ENCODE results near the gene ARCN1. TPM values are rescaled to one million over a fixed set of nuclear protein-coding genes. Genes with fewer than 3 reads are reported as not detected.
"Not testable (repeated sequence)": the region's sequence is repeated elsewhere in the genome, so short reads cannot be mapped to it uniquely, and the experiment has no call there.

Gene ARCN1
- total and polyA plus RNA-seq, 7 donors: 49.4 to 76.3 (median 60.8) TPM

DNA sequence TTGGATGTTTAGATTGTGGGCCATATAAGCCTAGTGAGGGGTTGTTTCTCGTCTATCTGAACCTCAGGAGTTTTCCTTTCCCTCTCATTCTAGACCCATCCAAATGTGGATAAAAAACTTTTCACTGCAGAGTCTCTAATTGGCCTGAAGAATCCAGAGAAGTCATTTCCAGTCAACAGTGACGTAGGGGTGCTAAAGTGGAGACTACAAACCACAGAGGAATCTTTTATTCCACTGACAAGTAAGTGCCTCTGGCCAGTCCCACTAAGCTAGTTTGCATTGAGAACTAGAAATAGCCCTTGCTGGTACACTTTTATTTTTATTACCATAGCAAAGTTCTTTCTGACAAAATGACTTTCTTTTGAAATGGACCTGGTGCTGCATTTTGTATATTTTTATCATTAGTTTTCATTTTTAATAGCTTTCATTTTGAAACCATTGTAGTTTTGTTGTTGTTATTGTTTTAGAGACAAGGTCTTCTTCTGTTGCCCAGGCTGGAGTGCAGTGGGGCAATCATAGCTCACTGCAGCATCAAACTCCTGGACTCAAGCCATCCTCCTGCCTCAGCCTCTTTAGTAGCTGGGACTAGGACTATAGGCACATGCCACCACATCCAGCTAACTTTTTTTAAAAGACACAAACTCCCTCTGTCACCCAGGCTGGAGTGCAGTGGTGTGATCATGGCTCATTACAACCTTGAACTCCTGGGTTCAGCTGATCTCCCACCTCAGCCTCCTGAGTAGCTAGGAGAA lies 20.6 kb downstream of the ARCN1 start:
- TF ChIP-seq, protein P1, sequence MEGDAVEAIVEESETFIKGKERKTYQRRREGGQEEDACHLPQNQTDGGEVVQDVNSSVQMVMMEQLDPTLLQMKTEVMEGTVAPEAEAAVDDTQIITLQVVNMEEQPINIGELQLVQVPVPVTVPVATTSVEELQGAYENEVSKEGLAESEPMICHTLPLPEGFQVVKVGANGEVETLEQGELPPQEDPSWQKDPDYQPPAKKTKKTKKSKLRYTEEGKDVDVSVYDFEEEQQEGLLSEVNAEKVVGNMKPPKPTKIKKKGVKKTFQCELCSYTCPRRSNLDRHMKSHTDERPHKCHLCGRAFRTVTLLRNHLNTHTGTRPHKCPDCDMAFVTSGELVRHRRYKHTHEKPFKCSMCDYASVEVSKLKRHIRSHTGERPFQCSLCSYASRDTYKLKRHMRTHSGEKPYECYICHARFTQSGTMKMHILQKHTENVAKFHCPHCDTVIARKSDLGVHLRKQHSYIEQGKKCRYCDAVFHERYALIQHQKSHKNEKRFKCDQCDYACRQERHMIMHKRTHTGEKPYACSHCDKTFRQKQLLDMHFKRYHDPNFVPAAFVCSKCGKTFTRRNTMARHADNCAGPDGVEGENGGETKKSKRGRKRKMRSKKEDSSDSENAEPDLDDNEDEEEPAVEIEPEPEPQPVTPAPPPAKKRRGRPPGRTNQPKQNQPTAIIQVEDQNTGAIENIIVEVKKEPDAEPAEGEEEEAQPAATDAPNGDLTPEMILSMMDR (IDR thresholded peaks at IDR 0.05): no peak
- Histone ChIP-seq H3K36me3 (ENCODE audit: insufficient read depth in 1 of 2, low read depth in 1 of 2) (peaks cover 3 to 99% of the 10 kb centered on the region in 2 donors), H3K27me3 (ENCODE audit: insufficient read depth in 3 of 3, low read length in 2 of 3) (no peaks in the 10 kb centered on the region), H3K4me3 (no peak overlapping the region), H3K27ac (peak overlapping the region; percentile 17), H3K4me1 (peaks cover 5% of the 10 kb centered on the region), H3K9me3 (no peaks in the 10 kb centered on the region)
- intact Hi-C loops (cut with DNase I): no loop called here
- ATAC-seq (no peak), DNase-seq (no peak)
- WGBS, 3 donors: 77 to 94% (median 82%) methylated on average over 2 of the region's 2 CpGs

DNA sequence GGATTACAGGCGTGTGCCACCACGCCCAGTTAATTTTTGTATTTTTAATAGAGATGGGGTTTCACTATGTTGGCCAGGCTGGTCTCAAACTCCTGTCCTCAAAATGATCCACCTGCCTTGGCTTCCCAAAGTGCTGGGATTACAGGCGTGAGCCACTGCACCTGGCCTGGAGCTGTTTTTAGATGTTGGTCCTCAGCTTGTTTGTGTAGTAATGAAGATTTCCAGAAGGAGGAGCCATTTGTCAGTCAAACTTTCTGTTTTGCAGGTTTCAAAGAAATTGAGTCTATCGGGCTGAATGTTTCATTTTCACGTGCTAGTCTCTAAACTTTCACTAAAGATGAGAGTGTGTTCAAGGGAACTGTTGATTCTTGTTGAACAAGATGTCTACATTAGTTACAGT lies 22.8 kb downstream of the ARCN1 start:
- TF ChIP-seq, protein P1 (IDR thresholded peaks at IDR 0.05): peak; percentile 59
- Histone ChIP-seq H3K36me3 (ENCODE audit: insufficient read depth in 1 of 2, low read depth in 1 of 2) (peaks cover 3 to 99% of the 10 kb centered on the region in 2 donors), H3K27ac (peak overlapping the region; percentile 25)
- H3K9me3 ChIP-seq; H3K27me3 ChIP-seq (ENCODE audit: insufficient read depth in 3 of 3, low read length in 2 of 3); H3K4me1 ChIP-seq; intact Hi-C loops (cut with DNase I); DNase-seq; H3K4me3 ChIP-seq: not testable (repeated sequence)
- peak in 3 of 4 donors; percentile 28 to 49 (median 41) for ATAC-seq
- 37 to 53% (median 44%) methylated on average over 5 of the region's 5 CpGs for WGBS, 3 donors

DNA sequence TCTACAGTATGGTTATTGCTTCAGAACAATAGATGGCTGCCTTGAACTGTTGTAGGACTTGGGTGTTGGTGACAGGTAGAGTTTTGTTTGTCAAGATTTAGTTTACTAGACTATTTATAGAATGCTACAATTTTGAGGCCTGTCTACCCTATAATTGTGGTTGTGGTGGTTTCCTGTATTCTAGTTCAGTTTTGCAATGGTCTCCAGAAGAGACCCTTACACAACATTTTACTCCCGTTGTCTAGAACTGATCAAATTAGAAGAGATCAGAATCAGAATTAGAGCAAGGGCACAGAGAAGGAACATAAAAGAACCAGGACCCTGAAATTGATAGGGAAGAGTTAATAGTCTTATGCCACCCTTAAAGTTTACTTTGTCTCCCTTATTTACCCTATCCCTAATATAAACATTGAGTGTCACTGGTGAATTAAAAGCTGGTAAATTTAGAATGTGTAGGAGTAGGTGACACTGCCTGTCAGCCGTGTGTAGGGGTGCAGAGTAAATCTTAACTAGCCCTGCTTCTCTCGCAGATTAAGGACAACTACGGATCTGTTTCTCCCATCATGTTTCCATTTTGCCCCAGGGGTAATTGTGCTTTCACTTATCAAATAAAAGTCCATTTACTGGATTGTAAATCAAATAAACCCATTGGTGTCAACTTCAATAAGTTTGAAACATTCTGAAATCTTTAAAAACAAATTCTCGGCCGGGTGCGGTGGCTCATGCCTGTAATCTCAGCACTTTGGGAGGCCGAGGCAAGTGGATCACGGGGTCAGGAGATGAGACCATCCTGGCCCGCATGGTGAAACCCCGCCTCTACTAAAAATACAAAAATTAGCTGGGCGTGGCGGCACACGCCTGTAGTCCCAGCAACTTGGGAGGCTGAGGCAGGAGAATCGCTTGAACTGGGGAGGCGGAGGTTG lies 24.3 kb downstream of the ARCN1 start:
- WGBS, 3 donors: 88 to 91% (median 91%) methylated on average over 16 of the region's 16 CpGs
- TF ChIP-seq, protein P1 (IDR thresholded peaks at IDR 0.05): no peak
- ATAC-seq (no peak), DNase-seq (no peak)
- no peak overlapping the region for H3K27ac ChIP-seq
- H3K4me1 ChIP-seq: no peaks in the 10 kb centered on the region
- H3K27me3 ChIP-seq (ENCODE audit: insufficient read depth in 3 of 3, low read length in 2 of 3): no peaks in the 10 kb centered on the region
- no peaks in the 10 kb centered on the region for H3K9me3 ChIP-seq
- H3K4me3 ChIP-seq: no peak overlapping the region
- intact Hi-C loops (cut with DNase I): no loop called here
- H3K36me3 ChIP-seq (ENCODE audit: insufficient read depth in 1 of 2, low read depth in 1 of 2): peaks cover 3 to 99% of the 10 kb centered on the region in 2 donors

DNA sequence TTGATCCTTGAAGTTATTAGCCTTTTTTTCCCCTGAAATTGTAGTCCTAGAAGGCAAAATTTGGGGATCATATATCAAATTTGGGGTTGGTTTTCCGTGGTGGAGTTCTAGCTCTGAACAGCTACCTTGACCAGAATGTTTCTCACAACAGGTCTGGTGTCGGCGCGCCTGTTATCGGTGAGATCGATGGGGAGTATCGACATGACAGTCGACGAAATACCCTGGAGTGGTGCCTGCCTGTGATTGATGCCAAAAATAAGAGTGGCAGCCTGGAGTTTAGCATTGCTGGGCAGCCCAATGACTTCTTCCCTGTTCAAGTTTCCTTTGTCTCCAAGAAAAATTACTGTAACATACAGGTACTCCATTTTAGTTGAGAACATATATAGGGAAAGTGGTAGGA lies 25.3 kb downstream of the ARCN1 start:
- H3K27me3 ChIP-seq (ENCODE audit: insufficient read depth in 3 of 3, low read length in 2 of 3): no peaks in the 10 kb centered on the region
- TF ChIP-seq, protein P1 (IDR thresholded peaks at IDR 0.05): no peak
- WGBS, 3 donors: 70 to 84% (median 72%) methylated on average over 9 of the region's 9 CpGs
- no peak overlapping the region for H3K27ac ChIP-seq
- H3K4me1 ChIP-seq: no peaks in the 10 kb centered on the region
- no peaks in the 10 kb centered on the region for H3K9me3 ChIP-seq
- intact Hi-C loops (cut with DNase I): no loop called here
- H3K36me3 ChIP-seq (ENCODE audit: insufficient read depth in 1 of 2, low read depth in 1 of 2): peaks cover 5 to 99% of the 10 kb centered on the region in 2 donors
- DNase-seq (no peak), ATAC-seq (no peak)
- H3K4me3 ChIP-seq: no peak overlapping the region
